ENCODE measurements around the gene PRKCQ. TPM values are rescaled to one million over a fixed set of nuclear protein-coding genes. Genes with fewer than 3 reads are reported as not detected.

Gene PRKCQ
- total RNA-seq, 2 donors from 2014 or later: 0.33 to 6.0 TPM

DNA sequence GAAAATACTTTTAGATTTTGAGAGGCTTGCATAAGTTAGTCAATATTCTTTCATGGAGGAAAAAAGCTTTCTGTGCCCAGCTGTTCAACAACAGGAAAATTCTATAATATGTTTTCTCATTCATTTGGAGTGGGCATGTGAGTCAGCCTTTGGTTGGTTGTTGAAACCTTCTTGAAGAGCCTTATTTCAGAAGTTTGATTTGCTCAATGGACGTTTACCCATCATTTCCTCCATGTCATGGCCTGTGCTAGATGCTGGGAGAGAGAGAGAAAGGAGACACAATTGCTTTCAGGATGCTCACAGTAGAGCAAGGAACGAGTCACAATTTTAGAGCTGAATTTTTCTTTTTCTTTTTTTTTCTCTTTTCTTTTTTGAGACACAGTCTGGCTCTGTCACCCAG is 181.7 kb downstream of the PRKCQ start:
- Histone ChIP-seq H3K4me1 (peaks cover 7% of the 10 kb centered on the region), H3K4me3 (no peak overlapping the region), H3K27me3 (no peaks in the 10 kb centered on the region), H3K27ac (no peak overlapping the region), H3K9me3 (no peaks in the 10 kb centered on the region), H3K36me3 (replicated peaks in 1 of 2; ENCODE audit: insufficient read depth in 1 of 2, low read depth in 2 of 2) (no peaks in the 10 kb centered on the region)
- DNase-seq: no peak
- ATAC-seq: no peak
- intact Hi-C loops (cut with DNase I): no loop called here
- 50 to 71% methylated on average over 2 of the region's 2 CpGs for WGBS, 2 donors
- no peak for TF ChIP-seq CTCF (IDR thresholded peaks at IDR 0.05)
- TF ChIP-seq POLR2A (IDR thresholded peaks at IDR 0.05): no peak

GRCh38 chr10:6396652-6397051 is 183.4 kb downstream of the PRKCQ start:
- Histone ChIP-seq H3K36me3 (replicated peaks in 1 of 2; ENCODE audit: insufficient read depth in 1 of 2, low read depth in 2 of 2) (no peaks in the 10 kb centered on the region), H3K4me1 (peaks cover 7% of the 10 kb centered on the region), H3K27ac (no peak overlapping the region), H3K9me3 (no peaks in the 10 kb centered on the region), H3K27me3 (no peaks in the 10 kb centered on the region), H3K4me3 (no peak overlapping the region)
- intact Hi-C loops (cut with DNase I): no loop called here
- TF ChIP-seq CTCF (IDR thresholded peaks at IDR 0.05) (no peak), POLR2A (IDR thresholded peaks at IDR 0.05) (no peak)
- WGBS, 2 donors: 66 to 83% methylated on average over 4 of the region's 4 CpGs
- DNase-seq (no peak), ATAC-seq (no peak)

- ATAC-seq: no peak
- H3K9me3 ChIP-seq: no peaks in the 10 kb centered on the region
- intact Hi-C loops (cut with DNase I): no loop called here
- no peaks in the 10 kb centered on the region for H3K27me3 ChIP-seq
- no peak overlapping the region for H3K27ac ChIP-seq
- H3K36me3 ChIP-seq (replicated peaks in 1 of 2; ENCODE audit: insufficient read depth in 1 of 2, low read depth in 2 of 2): no peaks in the 10 kb centered on the region
- no peak overlapping the region for H3K4me3 ChIP-seq
- H3K4me1 ChIP-seq: peaks cover 3% of the 10 kb centered on the region
- WGBS, 2 donors: 85 to 92% methylated on average over 4 of the region's 4 CpGs
- no peak for DNase-seq
- TF ChIP-seq CTCF (IDR thresholded peaks at IDR 0.05) (no peak), POLR2A (IDR thresholded peaks at IDR 0.05) (no peak)
Observed at GRCh38 chr10:6396226-6396625, 183.8 kb downstream of the PRKCQ start.

DNA sequence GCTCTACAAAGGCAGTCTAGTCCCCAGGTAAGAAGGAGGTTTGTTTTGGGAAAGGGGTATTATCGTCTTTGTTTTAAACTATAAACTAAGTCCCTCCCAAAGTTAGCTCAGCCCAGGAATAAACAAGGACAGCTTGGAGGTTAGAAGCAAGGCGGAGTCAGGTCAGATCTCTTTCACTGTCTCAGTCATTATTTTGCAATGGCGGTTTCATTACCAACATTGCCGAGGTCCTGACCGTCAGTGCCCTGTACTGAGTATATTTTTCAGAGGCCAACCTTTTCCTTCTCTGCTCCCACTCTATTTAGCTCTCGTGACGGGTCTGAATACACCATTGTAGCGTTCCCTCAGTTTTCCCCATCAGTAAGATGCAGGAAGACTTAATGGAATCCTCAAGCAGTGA is 184.5 kb downstream of the PRKCQ start:
- WGBS, 2 donors: 84 to 90% methylated on average over 8 of the region's 8 CpGs
- no peaks in the 10 kb centered on the region for H3K4me1 ChIP-seq
- TF ChIP-seq POLR2A (IDR thresholded peaks at IDR 0.05) (no peak), CTCF (IDR thresholded peaks at IDR 0.05) (no peak)
- intact Hi-C loops (cut with DNase I): no loop called here
- no peak overlapping the region for H3K4me3 ChIP-seq
- ATAC-seq (no peak), DNase-seq (no peak)
- no peaks in the 10 kb centered on the region for H3K36me3 ChIP-seq (replicated peaks in 1 of 2; ENCODE audit: insufficient read depth in 1 of 2, low read depth in 2 of 2)
- H3K9me3 ChIP-seq: no peaks in the 10 kb centered on the region
- no peaks in the 10 kb centered on the region for H3K27me3 ChIP-seq
- H3K27ac ChIP-seq: no peak overlapping the region

- Histone ChIP-seq H3K27ac (no peak overlapping the region), H3K4me1 (no peaks in the 10 kb centered on the region), H3K9me3 (no peaks in the 10 kb centered on the region), H3K36me3 (replicated peaks in 1 of 2; ENCODE audit: insufficient read depth in 1 of 2, low read depth in 2 of 2) (no peaks in the 10 kb centered on the region), H3K27me3 (no peaks in the 10 kb centered on the region), H3K4me3 (no peak overlapping the region)
- ATAC-seq: no peak
- 45 to 49% methylated on average over 5 of the region's 5 CpGs for WGBS, 2 donors
- DNase-seq: no peak
- TF ChIP-seq CTCF (IDR thresholded peaks at IDR 0.05): no peak
- no peak for TF ChIP-seq POLR2A (IDR thresholded peaks at IDR 0.05)
- intact Hi-C loops (cut with DNase I): no loop called here
Observed at GRCh38 chr10:6394084-6394483, 186.0 kb downstream of the PRKCQ start.

Measured in body of pancreas (tissue), 4 donors.